SH-SY5Y (cell line): ENCODE data around the gene SHROOM4.

ENCODE experiments used
- GATA2 ChIP-seq: IDR thresholded peaks from 2 replicates; pipeline ENCODE4 v1.6.1; 2011; ENCODE audit warnings: mild to moderate bottlenecking, low read depth, low read length
- GATA3 ChIP-seq: IDR thresholded peaks from 2 replicates; pipeline ENCODE4 v1.6.1; 2011; ENCODE audit warnings: low read depth, mild to moderate bottlenecking, low read length, moderate library complexity

GRCh38 chrX:50762578-50762977, 51.4 kb downstream of the SHROOM4 start:
- TF ChIP-seq GATA2 (no peak), GATA3 (no peak)
